GM23338 (cell line): ENCODE measurements around the gene CTNNA3. TPM values are rescaled to one million over a fixed set of nuclear protein-coding genes. Genes with fewer than 3 reads are reported as not detected.

Experiments used
- ATAC-seq: fragments of 200-7000 bp; cut with Tn5 transposase; 3 replicates; pipeline ENCODE4 v1.9.1; 2020
- DNase-seq: peaks from one replicate; pipeline ENCODE4 v3.0.0-alpha.2; 2015; ENCODE audit warnings: low spot score
- H2AFZ ChIP-seq: fragments of 200-600 bp; sonication (generic); 2 replicates; pipeline ENCODE4 v1.8.0; 2016; ENCODE audit warnings: antibody characterized with exemption, mild to moderate bottlenecking, moderate library complexity
- H3F3A ChIP-seq: fragments of 200-600 bp; sonication (generic); replicated peaks from 2 replicates; pipeline ENCODE4 v1.8.0; 2017; ENCODE audit warnings: antibody characterized with exemption, mixed run types, low read depth
- H3K27ac ChIP-seq: fragments of 200-600 bp; sonication (generic); 2 replicates; pipeline ENCODE4 v1.6.1; 2016; ENCODE audit warnings: low read depth
- H3K27me3 ChIP-seq: fragments of 200-600 bp; sonication (generic); 2 replicates; pipeline ENCODE4 v1.8.0; 2016; ENCODE audit warnings: mild to moderate bottlenecking, mixed run types, moderate library complexity; ENCODE audit not compliant: insufficient read depth
- H3K36me3 ChIP-seq: fragments of 200-600 bp; sonication (generic); 2 replicates; pipeline ENCODE4 v1.8.0; 2016; ENCODE audit warnings: mild to moderate bottlenecking; ENCODE audit not compliant: insufficient read depth
- H3K4me1 ChIP-seq: fragments of 200-600 bp; sonication (generic); 2 replicates; pipeline ENCODE4 v1.8.0; 2016; ENCODE audit warnings: mild to moderate bottlenecking, moderate library complexity; ENCODE audit not compliant: insufficient read depth
- H3K4me2 ChIP-seq: fragments of 200-600 bp; sonication (generic); 2 replicates; pipeline ENCODE4 v1.7.1; 2017; ENCODE audit warnings: mixed run types
- H3K4me3 ChIP-seq: fragments of 200-600 bp; sonication (generic); 2 replicates; pipeline ENCODE4 v1.6.1; 2016; ENCODE audit warnings: mixed run types
- H3K79me2 ChIP-seq: fragments of 200-600 bp; sonication (generic); replicated peaks from 2 replicates; pipeline ENCODE4 v1.8.0; 2017; ENCODE audit warnings: mild to moderate bottlenecking; ENCODE audit not compliant: insufficient read depth
- H3K9me2 ChIP-seq: fragments of 200-600 bp; sonication (generic); 2 replicates; pipeline ENCODE4 v1.8.0; 2017; ENCODE audit not compliant: insufficient read depth
- H4K20me1 ChIP-seq: fragments of 200-600 bp; sonication (generic); replicated peaks from 2 replicates; pipeline ENCODE4 v1.8.0; 2017; ENCODE audit warnings: mild to moderate bottlenecking; ENCODE audit not compliant: insufficient read depth
- H3K27ac Mint-ChIP-seq: 2 replicates; pipeline ENCODE4 v1.8.0; 2020; ENCODE audit warnings: inconsistent platforms, mild to moderate bottlenecking, moderate library complexity, mixed read lengths
- H3K27me3 Mint-ChIP-seq: 3 replicates; pipeline ENCODE4 v1.8.0; 2022; ENCODE audit warnings: low read depth, mild to moderate bottlenecking, moderate library complexity, mixed read lengths, inconsistent platforms; ENCODE audit not compliant: insufficient read depth, poor library complexity
- H3K36me3 Mint-ChIP-seq: 3 replicates; pipeline ENCODE4 v1.8.0; 2021; ENCODE audit warnings: low read depth, mild to moderate bottlenecking, inconsistent platforms, moderate library complexity, mixed read lengths
- H3K4me1 Mint-ChIP-seq: 3 replicates; pipeline ENCODE4 v1.8.0; 2020; ENCODE audit warnings: mild to moderate bottlenecking, inconsistent platforms, mixed read lengths
- H3K4me3 Mint-ChIP-seq: 3 replicates; pipeline ENCODE4 v1.8.0; 2021; ENCODE audit warnings: moderate library complexity, mild to moderate bottlenecking, inconsistent platforms, mixed read lengths
- H3K9me3 Mint-ChIP-seq: 3 replicates; pipeline ENCODE4 v1.8.0; 2020; ENCODE audit warnings: moderate library complexity, mild to moderate bottlenecking, inconsistent platforms, mixed read lengths
- CREB1 ChIP-seq: fragments of 250-450 bp; sonication (Bioruptor Pico); IDR thresholded peaks from 2 replicates; pipeline ENCODE4 v1.5.0; 2020; ENCODE audit warnings: low read depth, mild to moderate bottlenecking, moderate library complexity
- CTCF ChIP-seq, 2 experiments: fragments of 200-600 bp in 1 of 2; sonication (generic) in 1 of 2; conservative IDR thresholded peaks; 2 replicates each; pipeline versions ENCODE4 v1.5.1 to v1.6.1; 2016 to 2017; ENCODE audit warnings: antibody characterized with exemption in 2 of 2, low read depth in 2 of 2, mild to moderate bottlenecking in 2 of 2, moderate library complexity in 1 of 2
- EZH2 ChIP-seq: fragments of 200-600 bp; sonication (generic); IDR thresholded peaks from one replicate; pipeline ENCODE4 v1.8.0; 2017; ENCODE audit warnings: antibody characterized with exemption, mild to moderate bottlenecking, low read depth; ENCODE audit not compliant: unreplicated experiment
- EZH2phosphoT487 ChIP-seq: fragments of 200-600 bp; sonication (generic); IDR thresholded peaks from one replicate; pipeline ENCODE4 v1.8.1; 2018; ENCODE audit warnings: antibody characterized with exemption; ENCODE audit not compliant: unreplicated experiment
- JUNB ChIP-seq: IDR thresholded peaks from one replicate; pipeline ENCODE4 v1.6.1; 2016; ENCODE audit warnings: antibody characterized with exemption; ENCODE audit not compliant: unreplicated experiment
- NANOG ChIP-seq: IDR thresholded peaks from 2 replicates; pipeline ENCODE4 v1.6.1; 2016; ENCODE audit warnings: antibody characterized with exemption, borderline replicate concordance
- POLR2AphosphoS5 ChIP-seq: IDR thresholded peaks from 2 replicates; pipeline ENCODE4 v1.6.1; 2016; ENCODE audit warnings: antibody characterized with exemption, low read depth
- STAT1 ChIP-seq: IDR thresholded peaks from one replicate; pipeline ENCODE4 v1.6.1; 2016; ENCODE audit warnings: antibody characterized with exemption; ENCODE audit not compliant: unreplicated experiment
- ZNF114 ChIP-seq: fragments of 250-450 bp; sonication (Bioruptor Pico); IDR thresholded peaks from 2 replicates; pipeline ENCODE4 v1.5.0; 2020; ENCODE audit warnings: mild to moderate bottlenecking, moderate library complexity
- ZNF331 ChIP-seq: fragments of 250-450 bp; sonication (Bioruptor Pico); IDR thresholded peaks from 2 replicates; pipeline ENCODE4 v1.5.0; 2020; ENCODE audit warnings: low read depth, mild to moderate bottlenecking, moderate library complexity
- polyA plus RNA-seq: library from polyadenylated mRNA; unstranded; fragments of >200 nt; fragmentation: Nextera tagmentation; extraction: Ambion mirVana; gene quantifications from 2 replicates; pipeline ENCODE4 v1.2.1, GENCODE V29; 2016
- total RNA-seq: library from RNA; depleted of rRNA; stranded (reverse); fragments of >200 nt; shearing (Covaris generic); gene quantifications from 2 replicates; pipeline ENCODE4 v1.2.3, GENCODE V29; 2014
- TF ChIP-seq, protein P1 (sequence below): IDR thresholded peaks from 2 replicates; pipeline ENCODE4 v1.6.1; 2016; ENCODE audit warnings: antibody characterized with exemption
- TF ChIP-seq, protein P2 (sequence below): IDR thresholded peaks from one replicate; pipeline ENCODE4 v1.6.1; 2018; ENCODE audit warnings: antibody characterized with exemption; ENCODE audit not compliant: unreplicated experiment

CTNNA3 gene
- total and polyA plus RNA-seq, 2 experiments from 2014 or later, result 0.71 to 3.3 TPM

- TF ChIP-seq POLR2AphosphoS5 (no peak), JUNB (no peak), ZNF114 (CRISPR knock-in tag) (no peak)
- TF ChIP-seq, protein P1, sequence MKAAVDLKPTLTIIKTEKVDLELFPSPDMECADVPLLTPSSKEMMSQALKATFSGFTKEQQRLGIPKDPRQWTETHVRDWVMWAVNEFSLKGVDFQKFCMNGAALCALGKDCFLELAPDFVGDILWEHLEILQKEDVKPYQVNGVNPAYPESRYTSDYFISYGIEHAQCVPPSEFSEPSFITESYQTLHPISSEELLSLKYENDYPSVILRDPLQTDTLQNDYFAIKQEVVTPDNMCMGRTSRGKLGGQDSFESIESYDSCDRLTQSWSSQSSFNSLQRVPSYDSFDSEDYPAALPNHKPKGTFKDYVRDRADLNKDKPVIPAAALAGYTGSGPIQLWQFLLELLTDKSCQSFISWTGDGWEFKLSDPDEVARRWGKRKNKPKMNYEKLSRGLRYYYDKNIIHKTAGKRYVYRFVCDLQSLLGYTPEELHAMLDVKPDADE, result no peak
Observed at GRCh38 chr10:65900271-65900670, 1795.7 kb downstream of the CTNNA3 start (continued).

- no peak overlapping the region for H3K4me2 ChIP-seq
- Mint-ChIP-seq H3K4me3 (no peak overlapping the region), H3K27ac (no peak overlapping the region)
Observed at GRCh38 chr10:65898055-65898454, 1797.9 kb downstream of the CTNNA3 start.

More at GRCh38 chr10:65898055-65898454, 1797.9 kb downstream of the CTNNA3 start:
- Mint-ChIP-seq H3K36me3 (no peaks in the 10 kb centered on the region), H3K9me3 (no peaks in the 10 kb centered on the region), H3K4me1 (no peaks in the 10 kb centered on the region), H3K27me3 (no peaks in the 10 kb centered on the region)
- ATAC-seq (no peak), DNase-seq (no peak)
- no peaks in the 10 kb centered on the region for H3K79me2 ChIP-seq
- H4K20me1 ChIP-seq, result no peaks in the 10 kb centered on the region
- no peaks in the 10 kb centered on the region for H3F3A ChIP-seq
- H3K9me2 ChIP-seq, result 0 out of 2 replicates have a peak, but pooled peaks cover 4% of the 10 kb centered on the region
- H3K4me3 ChIP-seq, result no peak overlapping the region
- no peaks in the 10 kb centered on the region for H3K4me1 ChIP-seq
- no peaks in the 10 kb centered on the region for H3K36me3 ChIP-seq
- TF ChIP-seq POLR2AphosphoS5, result no peak
- TF ChIP-seq, protein P2, sequence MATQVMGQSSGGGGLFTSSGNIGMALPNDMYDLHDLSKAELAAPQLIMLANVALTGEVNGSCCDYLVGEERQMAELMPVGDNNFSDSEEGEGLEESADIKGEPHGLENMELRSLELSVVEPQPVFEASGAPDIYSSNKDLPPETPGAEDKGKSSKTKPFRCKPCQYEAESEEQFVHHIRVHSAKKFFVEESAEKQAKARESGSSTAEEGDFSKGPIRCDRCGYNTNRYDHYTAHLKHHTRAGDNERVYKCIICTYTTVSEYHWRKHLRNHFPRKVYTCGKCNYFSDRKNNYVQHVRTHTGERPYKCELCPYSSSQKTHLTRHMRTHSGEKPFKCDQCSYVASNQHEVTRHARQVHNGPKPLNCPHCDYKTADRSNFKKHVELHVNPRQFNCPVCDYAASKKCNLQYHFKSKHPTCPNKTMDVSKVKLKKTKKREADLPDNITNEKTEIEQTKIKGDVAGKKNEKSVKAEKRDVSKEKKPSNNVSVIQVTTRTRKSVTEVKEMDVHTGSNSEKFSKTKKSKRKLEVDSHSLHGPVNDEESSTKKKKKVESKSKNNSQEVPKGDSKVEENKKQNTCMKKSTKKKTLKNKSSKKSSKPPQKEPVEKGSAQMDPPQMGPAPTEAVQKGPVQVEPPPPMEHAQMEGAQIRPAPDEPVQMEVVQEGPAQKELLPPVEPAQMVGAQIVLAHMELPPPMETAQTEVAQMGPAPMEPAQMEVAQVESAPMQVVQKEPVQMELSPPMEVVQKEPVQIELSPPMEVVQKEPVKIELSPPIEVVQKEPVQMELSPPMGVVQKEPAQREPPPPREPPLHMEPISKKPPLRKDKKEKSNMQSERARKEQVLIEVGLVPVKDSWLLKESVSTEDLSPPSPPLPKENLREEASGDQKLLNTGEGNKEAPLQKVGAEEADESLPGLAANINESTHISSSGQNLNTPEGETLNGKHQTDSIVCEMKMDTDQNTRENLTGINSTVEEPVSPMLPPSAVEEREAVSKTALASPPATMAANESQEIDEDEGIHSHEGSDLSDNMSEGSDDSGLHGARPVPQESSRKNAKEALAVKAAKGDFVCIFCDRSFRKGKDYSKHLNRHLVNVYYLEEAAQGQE, result no peak
- TF ChIP-seq STAT1, result no peak
- no peak for TF ChIP-seq NANOG
- TF ChIP-seq, protein P1, result no peak
- TF ChIP-seq JUNB, result no peak
- TF ChIP-seq EZH2phosphoT487, result no peak
- no peak for TF ChIP-seq EZH2
- no peak for TF ChIP-seq CTCF (conservative IDR thresholded peaks at IDR 0.05; ENCODE audit: low read depth in 2 of 2)
- TF ChIP-seq ZNF114 (CRISPR knock-in tag), result no peak
- TF ChIP-seq CREB1, result no peak
- TF ChIP-seq ZNF331, result no peak
- no peak overlapping the region for H2AFZ ChIP-seq
- no peaks in the 10 kb centered on the region for H3K27me3 ChIP-seq
- H3K27ac ChIP-seq, result no peak overlapping the region
